B cell (primary cell): ENCODE measurements around the gene PEX7. TPM values are rescaled to one million over a fixed set of nuclear protein-coding genes. Genes with fewer than 3 reads are reported as not detected.
A peak's percentile ranks its signal among the peaks of the same experiment; 100 is the strongest.
"Not testable (repeated sequence)": the region's sequence is repeated elsewhere in the genome, so short reads cannot be mapped to it uniquely, and the experiment has no call there.

Source experiments
- ATAC-seq: fragments of 200-7000 bp; cut with Tn5 transposase; one replicate; pipeline ENCODE4 v1.10.0; 2021; ENCODE audit warnings: low read depth, mild to moderate bottlenecking, moderate number of reproducible peaks, moderate library complexity
- CTCF ChIA-PET: fragments of 350-600 bp; sonication (Branson Sonifier 250); formaldehyde crosslinking; loops from one replicate; lab custom pipeline; 2021; ENCODE audit warnings: antibody characterized with exemption, inconsistent platforms; lab: Charles Lee
- POLR2A ChIA-PET: fragments of 350-600 bp; sonication (Branson Sonifier 250); formaldehyde crosslinking; loops from one replicate; lab custom pipeline; 2021; ENCODE audit warnings: antibody characterized with exemption; lab: Charles Lee
- DNase-seq: peaks from one replicate; pipeline ENCODE4 v3.0.0; 2013
- H2AFZ ChIP-seq: 2 replicates; pipeline ENCODE4 v1.6.1; 2012; ENCODE audit warnings: mild to moderate bottlenecking, low read depth, low read length; ENCODE audit not compliant: insufficient read depth, poor library complexity, severe bottlenecking
- H3K27ac ChIP-seq, 2 donors: 1 replicate in 1 of 2; 2 replicates in 1 of 2; pipeline ENCODE4 v1.5.1; 2012 to 2013; ENCODE audit warnings: low read length in 2 of 2, mild to moderate bottlenecking in 2 of 2, moderate library complexity in 1 of 2
- H3K27me3 ChIP-seq, 4 experiments: fragments of 200-600 bp in 1 of 4; sonication (generic) in 1 of 4; replicated peaks in 1 of 4; 1 replicate in 2 of 4; 2 replicates in 2 of 4; pipeline versions ENCODE4 v1.6.1 to v1.7.0; 2013 to 2016; ENCODE audit warnings: low read length in 3 of 4, mild to moderate bottlenecking in 2 of 4, mixed read lengths in 1 of 4, moderate library complexity in 1 of 4; ENCODE audit not compliant: insufficient read depth in 4 of 4, control insufficient read depth in 3 of 4; ENCODE audit errors: control extremely low read depth in 1 of 4
- H3K36me3 ChIP-seq, 2 experiments: replicated peaks in 1 of 2; 1 replicate in 1 of 2; 2 replicates in 1 of 2; pipeline versions ENCODE4 v1.6.1 to v1.7.1; 2013; ENCODE audit warnings: low read length in 1 of 2; ENCODE audit not compliant: insufficient read depth in 2 of 2, control insufficient read depth in 1 of 2; ENCODE audit errors: control extremely low read depth in 1 of 2, extremely low read depth in 1 of 2
- H3K4me1 ChIP-seq, 2 donors: fragments of 200-600 bp in 1 of 2; sonication (generic) in 1 of 2; 1 replicate in 1 of 2; 2 replicates in 1 of 2; pipeline versions ENCODE4 v1.5.1 to v1.6.1; 2013 to 2017; ENCODE audit warnings: low read length in 2 of 2; ENCODE audit not compliant: control insufficient read depth in 2 of 2, insufficient read depth in 2 of 2
- H3K4me2 ChIP-seq: replicated peaks from 2 replicates; pipeline ENCODE3; 2012; ENCODE audit warnings: mild to moderate bottlenecking, low read depth, low read length; ENCODE audit not compliant: poor library complexity, severe bottlenecking
- H3K4me3 ChIP-seq, 5 experiments: fragments of 200-600 bp in 1 of 5; sonication (generic) in 1 of 5; 1 replicate in 3 of 5; 2 replicates in 2 of 5; pipeline versions ENCODE4 v1.5.1 to v1.7.0; 2011 to 2016; ENCODE audit warnings: low read length in 4 of 5, mild to moderate bottlenecking in 4 of 5, low read depth in 2 of 5, control low read depth in 1 of 5, moderate library complexity in 1 of 5; ENCODE audit not compliant: insufficient read depth in 1 of 5; ENCODE audit errors: control extremely low read depth in 1 of 5, extremely low read depth in 1 of 5
- H3K79me2 ChIP-seq: fragments of 200-600 bp; sonication (generic); one replicate; pipeline ENCODE4 v1.6.0; 2016; ENCODE audit warnings: low read length; ENCODE audit not compliant: control insufficient read depth, insufficient read depth
- H3K9ac ChIP-seq: fragments of 200-600 bp; sonication (generic); 2 replicates; pipeline ENCODE4 v1.6.1; 2017; ENCODE audit warnings: mild to moderate bottlenecking, low read length, moderate library complexity
- H3K9me3 ChIP-seq, 3 donors: one replicate each; pipeline versions ENCODE4 v1.6.1 to v1.7.1; 2013; ENCODE audit warnings: low read length in 2 of 3; ENCODE audit not compliant: control insufficient read depth in 2 of 3, insufficient read depth in 1 of 3; ENCODE audit errors: control extremely low read depth in 1 of 3
- H4K20me1 ChIP-seq: 2 replicates; pipeline ENCODE4 v1.6.0; 2012; ENCODE audit warnings: mild to moderate bottlenecking, low read length; ENCODE audit not compliant: insufficient read depth, control insufficient read depth, poor library complexity, severe bottlenecking
- H3K27ac Mint-ChIP-seq: one replicate; pipeline ENCODE4 v1.8.0; 2021; ENCODE audit warnings: mixed read lengths
- H3K27me3 Mint-ChIP-seq: one replicate; pipeline ENCODE4 v1.8.0; 2021; ENCODE audit warnings: mixed read lengths
- H3K4me1 Mint-ChIP-seq: one replicate; pipeline ENCODE4 v1.8.0; 2021; ENCODE audit warnings: mixed read lengths
- H3K4me3 Mint-ChIP-seq: one replicate; pipeline ENCODE4 v1.8.0; 2021; ENCODE audit warnings: mixed read lengths
- H3K9me3 Mint-ChIP-seq: one replicate; pipeline ENCODE4 v1.8.0; 2022; ENCODE audit warnings: mixed read lengths; ENCODE audit not compliant: insufficient read depth
- EZH2 ChIP-seq: IDR thresholded peaks from 2 replicates; pipeline ENCODE4 v1.6.1; 2012; ENCODE audit warnings: borderline replicate concordance, low read depth, mild to moderate bottlenecking, moderate library complexity, low read length; ENCODE audit not compliant: insufficient read depth, poor library complexity, severe bottlenecking
- WGBS: methylation state at CpG from one replicate; pipeline ENCODE4 v1.1.5; 2013; ENCODE audit warnings: missing lambda C conversion rate; ENCODE audit not compliant: insufficient coverage; 5-methylcytosine and 5-hydroxymethylcytosine counted together
- intact Hi-C: fragments of 100-400 bp; cut with micrococcal nuclease; formaldehyde crosslinking; loops from one replicate; pipeline ENCODE4 v1.10.0; 2022
- polyA plus RNA-seq: library from polyadenylated mRNA; depleted of rRNA; stranded (reverse); fragments of >200 nt; gene quantifications from 2 replicates; pipeline ENCODE4 v1.2.3, GENCODE V29; 2012
- total RNA-seq, 2 donors: library from RNA; stranded (reverse); fragments of 120-200 nt in 1 of 2; gene quantifications; 1 replicate in 1 of 2; 2 replicates in 1 of 2; pipeline versions ENCODE4 v1.2.3 to v1.2.4, GENCODE V29; 2013 to 2022
- TF ChIP-seq, protein P1 (sequence below): fragments of 200-600 bp; IDR thresholded peaks from one replicate; pipeline ENCODE4 v1.8.0; 2022; ENCODE audit warnings: antibody characterized with exemption, mild to moderate bottlenecking

PEX7 gene
- total and polyA plus RNA-seq, 2 donors (not counting 1 experiment from before 2014, with no cell fraction given) = 3.9 TPM

DNA sequence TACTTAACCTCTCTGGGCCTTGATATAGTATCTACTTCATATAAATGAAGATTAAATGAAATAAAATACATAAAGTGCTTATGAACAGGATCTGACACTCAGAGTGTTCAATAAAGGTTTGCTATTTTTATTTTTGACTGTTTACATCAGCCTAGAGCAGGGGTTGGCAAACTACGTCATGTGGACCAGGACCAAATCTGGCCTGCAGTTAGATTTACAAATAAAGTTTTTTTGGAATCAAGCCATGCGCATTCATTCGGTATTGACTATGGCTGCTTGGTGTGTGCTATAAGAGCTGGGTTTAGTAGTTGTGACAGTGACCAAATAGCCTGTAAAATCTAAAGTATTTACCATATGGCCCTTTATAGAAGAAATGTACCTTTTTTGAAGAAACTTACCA, 20.8 kb downstream of the PEX7 start:
- intact Hi-C loops = no loop called here
- no peaks in the 10 kb centered on the region for H3K27me3 ChIP-seq
- H3K9ac ChIP-seq = no peak overlapping the region
- Mint-ChIP-seq H3K4me3 (no peak overlapping the region), H3K27me3 (no peaks in the 10 kb centered on the region), H3K9me3 (no peaks in the 10 kb centered on the region), H3K4me1 (no peaks in the 10 kb centered on the region), H3K27ac (no peak overlapping the region)
- no peak overlapping the region for H3K4me3 ChIP-seq
- TF ChIP-seq, protein P1, sequence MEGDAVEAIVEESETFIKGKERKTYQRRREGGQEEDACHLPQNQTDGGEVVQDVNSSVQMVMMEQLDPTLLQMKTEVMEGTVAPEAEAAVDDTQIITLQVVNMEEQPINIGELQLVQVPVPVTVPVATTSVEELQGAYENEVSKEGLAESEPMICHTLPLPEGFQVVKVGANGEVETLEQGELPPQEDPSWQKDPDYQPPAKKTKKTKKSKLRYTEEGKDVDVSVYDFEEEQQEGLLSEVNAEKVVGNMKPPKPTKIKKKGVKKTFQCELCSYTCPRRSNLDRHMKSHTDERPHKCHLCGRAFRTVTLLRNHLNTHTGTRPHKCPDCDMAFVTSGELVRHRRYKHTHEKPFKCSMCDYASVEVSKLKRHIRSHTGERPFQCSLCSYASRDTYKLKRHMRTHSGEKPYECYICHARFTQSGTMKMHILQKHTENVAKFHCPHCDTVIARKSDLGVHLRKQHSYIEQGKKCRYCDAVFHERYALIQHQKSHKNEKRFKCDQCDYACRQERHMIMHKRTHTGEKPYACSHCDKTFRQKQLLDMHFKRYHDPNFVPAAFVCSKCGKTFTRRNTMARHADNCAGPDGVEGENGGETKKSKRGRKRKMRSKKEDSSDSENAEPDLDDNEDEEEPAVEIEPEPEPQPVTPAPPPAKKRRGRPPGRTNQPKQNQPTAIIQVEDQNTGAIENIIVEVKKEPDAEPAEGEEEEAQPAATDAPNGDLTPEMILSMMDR = no peak
- no peak for TF ChIP-seq EZH2
- H3K4me1 ChIP-seq = no peaks in the 10 kb centered on the region
- no peak overlapping the region for H2AFZ ChIP-seq
- H3K36me3 ChIP-seq = peaks cover 4 to 7% of the 10 kb centered on the region in 2 experiments
- no peaks in the 10 kb centered on the region for H3K9me3 ChIP-seq
- no peaks in the 10 kb centered on the region for H3K79me2 ChIP-seq
- POLR2A ChIA-PET = no interaction called here
- no peaks in the 10 kb centered on the region for H4K20me1 ChIP-seq
- WGBS = 100% methylated on average over 1 of the region's 3 CpGs
- H3K4me2 ChIP-seq = no peak overlapping the region
- CTCF ChIA-PET = interaction anchor here (1.0 to 1.1 kb wide), 2 partner anchors 198 to 199 kb away, joined by 3 to 4 read pairs; no protein-coding TSS in a partner anchor
- H3K27ac ChIP-seq = no peak overlapping the region
- ATAC-seq = no peak
- DNase-seq = no peak

DNA sequence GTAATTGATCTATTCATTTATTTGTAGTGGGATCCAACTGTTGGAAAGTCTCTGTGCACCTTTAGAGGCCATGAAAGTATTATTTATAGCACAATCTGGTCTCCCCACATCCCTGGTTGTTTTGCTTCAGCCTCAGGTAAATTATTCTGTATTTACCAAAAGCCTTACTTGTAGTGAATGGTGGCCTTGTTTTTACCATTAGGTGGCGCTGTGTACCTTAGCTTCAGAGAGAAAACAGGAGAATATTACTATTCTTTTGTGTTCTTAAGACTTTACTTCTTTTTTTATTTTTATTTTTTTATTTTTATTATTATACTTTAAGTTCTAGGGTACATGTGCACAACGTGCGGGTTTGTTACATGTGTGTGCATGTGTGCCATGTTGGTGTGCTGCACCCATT, 23.7 kb downstream of the PEX7 start:
- no peak overlapping the region for H3K27ac Mint-ChIP-seq
- TF ChIP-seq, protein P1 = peak; percentile 80
- TF ChIP-seq EZH2 = no peak
- no peak overlapping the region for H3K4me3 Mint-ChIP-seq
- H3K36me3 ChIP-seq = peaks cover 6 to 7% of the 10 kb centered on the region in 2 experiments
- CTCF ChIA-PET = interaction anchor here (0.9 to 1.6 kb wide), 7 partner anchors 12 to 248 kb away, joined by 3 to 5 read pairs (median 3); partner anchors contain the start of gene MAP3K5
- intact Hi-C loops = no loop called here
- H3K27ac ChIP-seq = no peak overlapping the region
- no peak for ATAC-seq
- no peaks in the 10 kb centered on the region for H3K4me1 ChIP-seq
- POLR2A ChIA-PET = no interaction called here
- H3K9ac ChIP-seq = no peak overlapping the region
- no CpG with 5 or more reads among the region's 3 CpGs for WGBS
- no peaks in the 10 kb centered on the region for H3K79me2 ChIP-seq
- H3K9me3 ChIP-seq = no peaks in the 10 kb centered on the region
- H3K9me3 Mint-ChIP-seq = no peaks in the 10 kb centered on the region
- H3K4me3 ChIP-seq = no peak overlapping the region
- DNase-seq = peak; percentile 48
- H3K27me3 ChIP-seq = no peaks in the 10 kb centered on the region
- H2AFZ ChIP-seq = no peak overlapping the region
- no peak overlapping the region for H3K4me2 ChIP-seq
- H3K4me1 Mint-ChIP-seq = no peaks in the 10 kb centered on the region
- no peaks in the 10 kb centered on the region for H3K27me3 Mint-ChIP-seq
- no peaks in the 10 kb centered on the region for H4K20me1 ChIP-seq

DNA sequence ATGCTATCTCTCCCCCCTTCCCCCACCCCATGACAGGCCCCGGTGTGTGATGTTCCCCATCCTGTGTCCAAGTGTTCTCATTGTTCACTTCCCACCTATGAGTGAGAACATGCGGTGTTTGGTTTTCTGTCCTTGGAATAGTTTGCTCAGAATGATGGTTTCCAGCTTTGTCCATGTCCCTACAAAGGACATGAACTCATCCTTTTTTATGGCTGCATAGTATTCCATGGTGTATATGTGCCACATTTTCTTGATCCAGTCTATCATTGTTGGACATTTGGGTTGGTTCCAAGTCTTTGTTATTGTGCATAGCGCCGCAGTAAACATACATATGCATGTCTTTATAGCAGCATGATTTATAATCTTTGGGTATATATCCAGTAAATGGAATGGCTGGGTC, 24.1 kb downstream of the PEX7 start:
- H4K20me1 ChIP-seq, ATAC-seq, DNase-seq, H3K9me3 ChIP-seq, H3K9me3 Mint-ChIP-seq, H3K27ac Mint-ChIP-seq, H2AFZ ChIP-seq, H3K4me1 ChIP-seq, H3K9ac ChIP-seq, H3K36me3 ChIP-seq, intact Hi-C loops, H3K27me3 ChIP-seq, H3K27ac ChIP-seq, H3K4me2 ChIP-seq, H3K79me2 ChIP-seq, POLR2A ChIA-PET, H3K4me3 Mint-ChIP-seq, H3K4me1 Mint-ChIP-seq, H3K4me3 ChIP-seq, H3K27me3 Mint-ChIP-seq: not testable (repeated sequence)
- WGBS = no CpG with 5 or more reads among the region's 4 CpGs
- CTCF ChIA-PET = interaction anchor here (1.0 to 1.1 kb wide), 3 partner anchors 12 to 38 kb away, joined by 3 to 5 read pairs (median 3); no protein-coding TSS in a partner anchor
